GM21825 (cell line): ENCODE measurements around the gene GLOD5.
"Not testable (repeated sequence)": the region's sequence is repeated elsewhere in the genome, so short reads cannot be mapped to it uniquely, and the experiment has no call there.

Experiments
- ATAC-seq: cut with Tn5 transposase; IDR thresholded peaks from one replicate; pipeline ENCODE4 v1.9.1; 2021; ENCODE audit warnings: mild to moderate bottlenecking, moderate library complexity; ENCODE audit not compliant: unreplicated experiment

GLOD5 gene

GRCh38 chrX:48792219-48792618, 30.7 kb downstream of the GLOD5 start:
- no peak for ATAC-seq

GRCh38 chrX:48793935-48794334, 32.4 kb downstream of the GLOD5 start:
- no peak for ATAC-seq

GRCh38 chrX:48794340-48794910, 32.9 kb downstream of the GLOD5 start:
- no peak for ATAC-seq

- no peak for ATAC-seq
These were observed 33.5 kb downstream of the GLOD5 start for GRCh38 chrX:48794911-48795515.

- ATAC-seq, result no peak
These were observed 36.8 kb downstream of the GLOD5 start for GRCh38 chrX:48798318-48798717.

GRCh38 chrX:48800574-48801279, 39.2 kb downstream of the GLOD5 start:
- ATAC-seq, result no peak

- ATAC-seq, result peak; percentile 83
These were observed 39.9 kb downstream of the GLOD5 start, which contains the start of gene HDAC6 for GRCh38 chrX:48801280-48802088. Gene HDAC6 (plus strand): TSS chrX:48802067. CDS start chrX:48802693, 626 bp downstream.

- ATAC-seq, result peak; percentile 38
These were observed 40.8 kb downstream of the GLOD5 start for GRCh38 chrX:48802089-48802904.

- no peak for ATAC-seq
These were observed 41.3 kb downstream of the GLOD5 start for GRCh38 chrX:48802905-48803200.

- no peak for ATAC-seq
These were observed 44.5 kb downstream of the GLOD5 start for GRCh38 chrX:48806081-48806480.

GRCh38 chrX:48813644-48814043, 52.1 kb downstream of the GLOD5 start:
- ATAC-seq, result no peak

- ATAC-seq, result no peak
These were observed 53.2 kb downstream of the GLOD5 start for GRCh38 chrX:48814722-48815121.

- no peak for ATAC-seq
These were observed 53.7 kb downstream of the GLOD5 start for GRCh38 chrX:48815266-48815665.

GRCh38 chrX:48816014-48816810, 54.7 kb downstream of the GLOD5 start:
- ATAC-seq, result no peak

GRCh38 chrX:48818098-48818497, 56.6 kb downstream of the GLOD5 start:
- ATAC-seq, result no peak

- no peak for ATAC-seq
These were observed 57.3 kb downstream of the GLOD5 start for GRCh38 chrX:48818866-48819265.

- ATAC-seq, result not testable (repeated sequence)
These were observed 57.8 kb downstream of the GLOD5 start for GRCh38 chrX:48819394-48819793.

GRCh38 chrX:48823053-48823452, 61.5 kb downstream of the GLOD5 start:
- no peak for ATAC-seq
